ENCODE results near the gene RAPGEF5. TPM values are rescaled to one million over a fixed set of nuclear protein-coding genes. Genes with fewer than 3 reads are reported as not detected.

Gene RAPGEF5
- total and polyA plus RNA-seq, 2 donors (not counting 3 experiments of a cell fraction or from before 2014, with no cell fraction given): 10.0 to 43.2 TPM

GRCh38 chr7:22110881-22111280 is 246.1 kb downstream of the RAPGEF5 start:
- dilution Hi-C loops (cut with MboI; ENCODE audit: extremely low pct_ligation_motif_present, low sequenced_read_pairs): loop anchor here (25.0 kb wide), 1 partner anchor 351 kb away; no protein-coding TSS in a partner anchor
- TF ChIP-seq EZH2 (IDR thresholded peaks at IDR 0.05; ENCODE audit: borderline replicate concordance, low read depth, low read length, severe bottlenecking): no peak
- TF ChIP-seq CTCF (IDR thresholded peaks at IDR 0.05; ENCODE audit: extremely low read depth in 1 of 2, insufficient read depth in 1 of 2, low read depth in 1 of 2, low read length in 2 of 2): no peak
- TF ChIP-seq POLR2A (IDR thresholded peaks at IDR 0.05; ENCODE audit: low read depth, low read length): no peak
- TF ChIP-seq FOS (IDR thresholded peaks at IDR 0.05; ENCODE audit: borderline replicate concordance, insufficient read depth, low read length): no peak
- TF ChIP-seq JUN (IDR thresholded peaks at IDR 0.05; ENCODE audit: borderline replicate concordance, insufficient read depth, insufficient read length, low read depth): no peak
- no peak for TF ChIP-seq POLR2AphosphoS5 (IDR thresholded peaks at IDR 0.05; ENCODE audit: insufficient read depth, low read depth, low read length)
- no peak for TF ChIP-seq GATA2 (IDR thresholded peaks at IDR 0.05; ENCODE audit: insufficient read depth, insufficient read length, low read depth, low read length)
- TF ChIP-seq MAX (IDR thresholded peaks at IDR 0.05; ENCODE audit: insufficient read depth, insufficient read length): no peak
- no peak for TF ChIP-seq MYC (IDR thresholded peaks at IDR 0.05; ENCODE audit: low read depth, low read length)
- no peak overlapping the region for H3K4me2 ChIP-seq (ENCODE audit: insufficient read depth, low read length)
- peak overlapping the region; percentile 12 for H3K9ac ChIP-seq (replicated peaks; ENCODE audit: extremely low read depth, insufficient read depth, low read length)
- intact Hi-C loops (cut with micrococcal nuclease): loop anchor here (1.0 to 5.0 kb wide), 8 partner anchors 46 to 389 kb away; partner anchors contain the start of genes RAPGEF5 and STEAP1B
- H3K36me3 ChIP-seq (ENCODE audit: control insufficient read depth in 2 of 2, extremely low read depth in 1 of 2, insufficient read depth in 2 of 2, low read length in 2 of 2): no peaks in the 10 kb centered on the region
- H2AFZ ChIP-seq (ENCODE audit: low read depth, low read length): peak overlapping the region; percentile 29
- DNase-seq (ENCODE audit: low read depth, low spot score): peak; percentile 43
- H4K20me1 ChIP-seq (replicated peaks; ENCODE audit: control insufficient read depth, extremely low read depth, insufficient read depth, low read length): no peaks in the 10 kb centered on the region
- H3K9me1 ChIP-seq (replicated peaks; ENCODE audit: control insufficient read depth, extremely low read depth, insufficient read depth, low read length): no peaks in the 10 kb centered on the region
- ChIA-PET POLR2A (no interaction called here), CTCF (interaction anchor here (0.9 to 4.9 kb wide), 25 partner anchors 8 to 389 kb away, joined by 3 to 88 read pairs (median 10); partner anchors contain the start of gene STEAP1B)
- no peaks in the 10 kb centered on the region for H3K9me3 ChIP-seq (replicated peaks; ENCODE audit: control insufficient read depth, insufficient read depth, low read length)
- no TSS peak for BruUV-seq (replicated peaks)
- no peaks in the 10 kb centered on the region for H3K79me2 ChIP-seq (ENCODE audit: control insufficient read depth, insufficient read depth, low read length)
- H3K4me1 ChIP-seq (ENCODE audit: control insufficient read depth, extremely low read depth, insufficient read depth, low read length): peaks cover 15% of the 10 kb centered on the region
- peak overlapping the region; percentile 24 for H3K27ac ChIP-seq (ENCODE audit: insufficient read depth, low read depth, low read length)
- no peak for FAIRE-seq
- H3K27me3 ChIP-seq (ENCODE audit: control insufficient read depth in 2 of 2, insufficient read depth in 2 of 2, low read length in 2 of 2): no peaks in the 10 kb centered on the region
- no peak overlapping the region for H3K4me3 ChIP-seq (replicated peaks in 1 of 3; ENCODE audit: insufficient read depth in 1 of 3, low read depth in 1 of 3, low read length in 3 of 3)

All from endothelial cell of umbilical vein (primary cell).